Left cardiac atrium (tissue), 4 donors: Measurements from ENCODE around the gene HPS1. TPM values are rescaled to one million over a fixed set of nuclear protein-coding genes. Genes with fewer than 3 reads are reported as not detected.

Experiments used
- ATAC-seq, 2 donors: fragments of 200-7000 bp; cut with Tn5 transposase; one replicate each; pipeline ENCODE4 v1.9.1; 2020; ENCODE audit warnings: mild to moderate bottlenecking in 2 of 2, moderate library complexity in 2 of 2
- DNase-seq: peaks from one replicate; pipeline ENCODE4 v3.0.0-alpha.2; 2020
- intact Hi-C, 2 donors: fragments of 100-400 bp; cut with DNase I; formaldehyde crosslinking; loops; one replicate each; pipeline versions ENCODE4 v1.14.1 to v1.15.1; 2022 to 2023
- total RNA-seq, 2 donors: library from RNA; stranded (reverse); fragmentation: NEBNext Ultra II Directional; extraction: Animal tissue kit (Norgen Biotek cat#: 25700); gene quantifications; one replicate each; pipeline ENCODE4 v1.2.1, GENCODE V29; 2021
- donor health status: DM: no; HTN: yes; CAD: no.
- donor health status: DM: no; HTN: yes; CAD: no; lungs with severe emphysema.
- donor health status: DM: yes; HTN: yes; CAD: no.
- donor health status: Dilated cardiomyopathy.

Gene HPS1
- total RNA-seq, 2 donors from 2014 or later = 28.7 to 29.4 TPM

DNA sequence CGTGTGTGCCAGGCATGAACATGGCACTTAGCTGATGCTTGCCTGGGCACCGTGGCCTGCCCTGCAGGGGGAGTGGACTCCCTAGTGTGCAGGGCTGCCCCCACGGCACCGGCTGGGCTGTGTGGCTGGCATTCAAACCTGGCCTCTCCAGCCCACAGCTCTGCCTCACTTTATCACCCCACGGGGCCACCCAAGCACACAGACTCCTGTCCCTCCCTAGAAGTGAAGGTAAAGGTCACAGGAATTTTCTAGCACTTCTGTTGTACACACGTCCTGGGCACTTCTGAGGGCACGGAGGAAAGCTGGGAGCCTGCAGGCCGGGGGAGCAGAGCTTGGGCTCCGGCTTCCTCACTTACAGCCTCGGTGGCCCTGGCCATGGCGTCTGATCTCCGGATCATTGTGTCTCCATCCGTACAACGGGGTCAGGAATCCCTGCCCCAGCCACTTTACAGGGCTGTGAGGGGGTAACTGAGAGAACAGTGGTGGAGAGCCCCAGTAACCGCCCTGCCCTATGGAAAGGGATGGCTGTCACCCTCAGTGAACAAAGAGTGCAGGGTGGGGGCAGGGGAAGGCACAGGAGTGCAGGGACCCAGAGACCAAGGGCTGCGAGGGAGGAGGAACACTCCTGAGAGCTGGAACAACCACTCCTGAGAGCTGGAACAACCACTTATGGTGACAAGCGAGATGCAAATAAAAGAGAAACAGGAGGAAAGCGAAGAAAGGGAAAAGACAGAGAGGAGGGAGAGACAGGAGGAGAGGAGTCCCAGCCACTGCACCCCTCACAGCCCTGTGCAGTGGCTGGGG, 27.9 kb downstream of the HPS1 start:
- no peak for ATAC-seq
- DNase-seq = no peak
- intact Hi-C loops = loop anchor here in 1 of 2 donors (10.0 kb wide), 1 partner anchor 154 kb away; the partner anchor contains the start of gene LOXL4

- intact Hi-C loops = loop anchor here in 1 of 2 donors (10.0 kb wide), 1 partner anchor 153 kb away; the partner anchor contains the start of gene LOXL4
- no peak for ATAC-seq
- DNase-seq = no peak
Observed at GRCh38 chr10:98417973-98418664, 28.6 kb downstream of the HPS1 start.

DNA sequence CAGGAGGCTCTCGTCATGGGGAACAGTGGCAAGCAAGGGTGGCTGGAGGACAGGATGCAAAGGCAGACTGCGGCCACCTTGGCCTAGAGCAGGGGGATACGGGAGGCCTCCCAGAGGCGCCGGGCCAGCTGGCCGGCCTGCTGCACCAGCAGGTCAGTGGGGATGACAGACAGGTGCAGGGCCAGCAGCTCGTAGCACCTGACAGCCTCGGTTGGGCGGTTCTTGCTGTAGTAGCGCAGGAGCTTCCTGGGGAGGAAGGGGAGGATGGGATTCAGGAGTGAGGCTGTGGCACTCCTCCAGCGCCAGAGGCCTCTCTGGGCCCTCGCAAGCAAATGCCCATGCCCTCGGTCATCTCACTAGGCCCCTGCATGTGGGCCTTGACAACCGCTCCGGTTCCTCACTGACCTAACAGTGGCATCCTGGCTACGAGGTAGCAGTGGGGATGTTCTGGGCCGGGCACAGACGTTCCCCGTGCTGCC, 29.2 kb downstream of the HPS1 start:
- ATAC-seq (no peak), DNase-seq (no peak)
- intact Hi-C loops = loop anchor here in 1 of 2 donors (10.0 kb wide), 1 partner anchor 153 kb away; the partner anchor contains the start of gene LOXL4

DNA sequence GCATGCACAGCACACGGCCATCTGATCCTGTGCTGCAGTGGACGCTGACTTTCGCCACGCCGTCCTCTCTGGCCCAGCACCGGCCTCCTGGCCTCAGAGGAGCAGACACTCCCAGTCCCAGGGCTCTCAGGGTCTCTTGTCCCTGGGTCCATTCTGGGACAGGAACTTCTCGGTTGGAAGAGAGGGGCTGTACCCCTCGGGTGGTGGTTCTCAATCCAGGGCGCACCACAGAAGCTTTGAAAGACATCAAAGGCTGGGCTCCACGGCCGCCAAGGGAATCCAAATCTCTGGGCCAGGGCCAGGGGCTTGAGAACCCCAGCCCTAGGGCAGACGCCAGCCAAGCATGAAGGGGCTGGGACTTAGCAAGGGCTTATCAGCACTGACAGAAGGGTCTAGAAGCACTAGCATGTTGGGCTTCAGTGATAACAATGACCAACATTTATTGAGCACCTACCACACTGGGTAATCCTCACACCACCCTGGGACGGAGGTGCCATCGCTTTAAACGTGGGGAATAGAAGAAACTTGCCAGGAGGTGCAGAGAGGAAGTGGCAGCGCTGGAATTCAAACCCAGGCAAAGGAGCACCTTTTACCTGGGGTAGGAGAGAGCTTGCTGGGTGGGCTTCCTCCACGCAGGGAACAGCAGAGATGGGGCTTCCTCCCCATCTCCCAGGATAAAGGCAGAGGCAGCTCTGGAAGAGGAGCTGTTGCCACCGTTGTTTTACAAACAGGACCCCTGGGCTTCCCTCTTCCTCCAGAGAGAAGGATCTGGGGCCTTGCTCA, 29.9 kb downstream of the HPS1 start:
- ATAC-seq = no peak
- intact Hi-C loops = loop anchor here in 1 of 2 donors (10.0 kb wide), 1 partner anchor 152 kb away; the partner anchor contains the start of gene LOXL4

GRCh38 chr10:98415731-98416119, 31.0 kb downstream of the HPS1 start:
- intact Hi-C loops = loop anchor here in 1 of 2 donors (10.0 kb wide), 1 partner anchor 151 kb away; the partner anchor contains the start of gene LOXL4
- DNase-seq = no peak
- peak in 1 of 2 donors; percentile 1 for ATAC-seq

More for the DNA sequence above, 29.9 kb downstream of the HPS1 start:
- no peak for DNase-seq

- intact Hi-C loops = loop anchor here in 1 of 2 donors (10.0 kb wide), 1 partner anchor 150 kb away; the partner anchor contains the start of gene LOXL4
- peak; percentile 97 to 98 for ATAC-seq
Observed at GRCh38 chr10:98414932-98415730, 31.6 kb downstream of the HPS1 start, which contains the start of gene PYROXD2. Gene PYROXD2 (minus strand): TSS chr10:98415182. CDS start chr10:98415135, 47 bp downstream.

DNA sequence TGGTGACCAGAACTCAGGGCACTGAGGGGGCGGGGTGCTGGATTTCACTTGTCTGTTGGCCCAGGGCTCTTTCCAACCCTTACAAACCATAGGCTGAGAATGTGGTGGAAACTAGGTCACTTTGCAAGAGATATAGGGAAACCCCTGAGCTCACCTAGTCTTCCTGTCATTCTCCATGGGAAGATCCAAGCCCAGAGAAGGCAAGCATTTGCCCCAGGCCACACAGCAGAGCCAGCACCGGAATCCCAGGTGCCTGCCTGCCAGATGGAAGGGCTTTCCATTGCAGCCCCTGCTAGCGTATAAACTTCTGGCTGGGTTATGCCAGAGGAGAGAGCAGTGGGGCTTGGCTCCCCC, 32.2 kb downstream of the HPS1 start:
- intact Hi-C loops = loop anchor here in 1 of 2 donors (10.0 kb wide), 1 partner anchor 150 kb away; the partner anchor contains the start of gene LOXL4
- no peak for DNase-seq
- no peak for ATAC-seq

More at GRCh38 chr10:98414932-98415730, 31.6 kb downstream of the HPS1 start, which contains the start of gene PYROXD2:
- DNase-seq = peak; percentile 93

- intact Hi-C loops = loop anchor here in 1 of 2 donors (10.0 kb wide), 1 partner anchor 147 kb away; the partner anchor contains the start of gene LOXL4
- no peak for ATAC-seq
- DNase-seq = no peak
Observed at GRCh38 chr10:98411768-98412167, 35.0 kb downstream of the HPS1 start.

DNA sequence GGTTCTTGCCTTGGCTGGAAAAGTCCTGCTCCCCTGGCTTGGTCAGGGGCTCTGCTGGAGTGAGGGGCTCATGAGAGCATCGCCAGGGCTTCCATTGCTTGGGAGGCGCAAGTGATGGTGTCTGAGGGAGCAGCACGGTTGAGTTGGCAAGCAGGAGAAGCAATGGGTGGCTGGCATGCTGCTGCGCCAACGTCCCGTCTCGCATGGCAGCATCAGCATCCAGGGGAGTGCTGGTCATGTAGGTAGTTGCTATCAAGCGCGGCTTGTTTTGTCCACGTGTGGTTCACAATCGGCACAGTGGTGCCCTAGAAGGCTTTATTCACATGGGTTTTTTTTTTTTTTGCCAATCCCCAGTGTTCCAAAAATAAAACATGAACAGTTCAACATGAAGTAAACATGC, 35.6 kb downstream of the HPS1 start:
- DNase-seq (no peak), ATAC-seq (no peak)
- intact Hi-C loops = loop anchor here in 1 of 2 donors (10.0 kb wide), 1 partner anchor 146 kb away; the partner anchor contains the start of gene LOXL4

- no peak for ATAC-seq
Observed at GRCh38 chr10:98410759-98411158, 36.0 kb downstream of the HPS1 start.

GRCh38 chr10:98410135-98410743, 36.5 kb downstream of the HPS1 start:
- intact Hi-C loops = loop anchor here in 1 of 2 donors (10.0 kb wide), 1 partner anchor 145 kb away; the partner anchor contains the start of gene LOXL4
- DNase-seq (no peak), ATAC-seq (no peak)

More at GRCh38 chr10:98410759-98411158, 36.0 kb downstream of the HPS1 start:
- DNase-seq = no peak
- intact Hi-C loops = loop anchor here in 1 of 2 donors (10.0 kb wide), 1 partner anchor 146 kb away; the partner anchor contains the start of gene LOXL4

DNA sequence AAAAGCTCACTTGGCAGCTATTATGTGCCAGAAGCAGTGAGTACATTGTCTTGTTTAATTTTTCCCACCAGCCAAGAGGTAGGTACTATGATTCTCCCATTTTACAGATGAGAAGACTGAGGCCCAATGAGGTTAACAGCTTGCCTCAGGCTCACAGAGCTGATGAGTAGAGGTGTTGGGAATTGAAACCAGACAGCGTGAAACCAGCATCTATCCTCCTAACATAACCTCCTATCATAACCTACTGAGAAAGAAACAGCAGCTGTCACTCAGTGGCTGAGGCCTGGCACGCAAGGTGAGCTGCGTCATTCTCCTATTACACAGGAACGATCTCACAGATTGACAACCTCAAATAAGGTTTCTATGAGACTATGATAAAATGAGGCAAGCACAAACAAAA, 37.9 kb downstream of the HPS1 start:
- ATAC-seq (no peak), DNase-seq (no peak)
- intact Hi-C loops = no loop called here

- intact Hi-C loops = no loop called here
- ATAC-seq (no peak), DNase-seq (no peak)
Observed at GRCh38 chr10:98407744-98408241, 38.9 kb downstream of the HPS1 start.

DNA sequence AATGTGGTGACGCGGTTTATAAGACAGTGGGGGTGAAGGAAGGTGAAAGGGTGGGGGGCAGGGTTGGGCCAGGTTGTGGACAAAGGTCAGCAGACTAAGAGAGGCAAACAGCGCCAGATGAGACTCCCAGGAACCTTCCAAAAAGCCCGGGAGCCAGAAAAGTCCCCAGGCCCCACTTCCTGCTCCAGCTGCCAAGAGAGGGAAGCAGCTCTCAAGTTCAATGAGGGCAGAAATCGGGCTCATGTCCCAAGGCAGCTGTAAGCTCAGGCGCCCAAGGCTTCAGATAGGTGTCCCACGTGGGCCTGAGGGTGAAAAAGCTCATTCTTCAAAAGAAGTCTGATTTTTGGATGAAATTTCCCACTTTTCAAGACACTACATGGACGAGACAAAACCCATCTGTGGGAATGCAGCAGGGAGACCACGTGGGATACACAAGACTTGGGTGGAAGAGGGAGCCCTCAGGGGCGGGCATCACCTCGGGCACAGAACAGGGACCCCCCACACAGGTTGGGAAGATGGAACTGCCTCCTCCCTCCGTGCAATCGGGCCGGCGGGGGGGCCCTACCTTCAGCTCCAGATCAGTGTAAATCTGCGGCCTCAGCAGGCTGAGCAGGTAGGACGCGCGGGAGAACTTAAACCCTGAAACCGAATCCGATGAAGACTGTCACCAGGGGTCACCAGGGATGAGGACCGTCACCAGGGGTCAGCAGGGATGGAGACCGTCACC, 39.6 kb downstream of the HPS1 start:
- intact Hi-C loops = no loop called here
- ATAC-seq (no peak), DNase-seq (no peak)

GRCh38 chr10:98405422-98405821, 41.3 kb downstream of the HPS1 start:
- intact Hi-C loops = no loop called here
- DNase-seq = no peak
- ATAC-seq = no peak

- intact Hi-C loops = no loop called here
- no peak for DNase-seq
- ATAC-seq = no peak
Observed at GRCh38 chr10:98404571-98405359, 42.0 kb downstream of the HPS1 start.
